Measurements from ENCODE around the gene RGMA. TPM values are rescaled to one million over a fixed set of nuclear protein-coding genes. Genes with fewer than 3 reads are reported as not detected.

The RGMA gene
- total RNA-seq, 4 donors from 2014 or later: 2.4 to 10.3 (median 6.0) TPM

- TF ChIP-seq, protein P1, sequence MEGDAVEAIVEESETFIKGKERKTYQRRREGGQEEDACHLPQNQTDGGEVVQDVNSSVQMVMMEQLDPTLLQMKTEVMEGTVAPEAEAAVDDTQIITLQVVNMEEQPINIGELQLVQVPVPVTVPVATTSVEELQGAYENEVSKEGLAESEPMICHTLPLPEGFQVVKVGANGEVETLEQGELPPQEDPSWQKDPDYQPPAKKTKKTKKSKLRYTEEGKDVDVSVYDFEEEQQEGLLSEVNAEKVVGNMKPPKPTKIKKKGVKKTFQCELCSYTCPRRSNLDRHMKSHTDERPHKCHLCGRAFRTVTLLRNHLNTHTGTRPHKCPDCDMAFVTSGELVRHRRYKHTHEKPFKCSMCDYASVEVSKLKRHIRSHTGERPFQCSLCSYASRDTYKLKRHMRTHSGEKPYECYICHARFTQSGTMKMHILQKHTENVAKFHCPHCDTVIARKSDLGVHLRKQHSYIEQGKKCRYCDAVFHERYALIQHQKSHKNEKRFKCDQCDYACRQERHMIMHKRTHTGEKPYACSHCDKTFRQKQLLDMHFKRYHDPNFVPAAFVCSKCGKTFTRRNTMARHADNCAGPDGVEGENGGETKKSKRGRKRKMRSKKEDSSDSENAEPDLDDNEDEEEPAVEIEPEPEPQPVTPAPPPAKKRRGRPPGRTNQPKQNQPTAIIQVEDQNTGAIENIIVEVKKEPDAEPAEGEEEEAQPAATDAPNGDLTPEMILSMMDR (IDR thresholded peaks at IDR 0.05): no peak
- TF ChIP-seq POLR2A (IDR thresholded peaks at IDR 0.05): no peak
- DNase-seq: no peak
- WGBS, 2 donors: 27 to 28% methylated on average over 41 to 44 of the region's 46 CpGs
Observed at GRCh38 chr15:93109336-93110102, 20.5 kb upstream of the RGMA start.

DNA sequence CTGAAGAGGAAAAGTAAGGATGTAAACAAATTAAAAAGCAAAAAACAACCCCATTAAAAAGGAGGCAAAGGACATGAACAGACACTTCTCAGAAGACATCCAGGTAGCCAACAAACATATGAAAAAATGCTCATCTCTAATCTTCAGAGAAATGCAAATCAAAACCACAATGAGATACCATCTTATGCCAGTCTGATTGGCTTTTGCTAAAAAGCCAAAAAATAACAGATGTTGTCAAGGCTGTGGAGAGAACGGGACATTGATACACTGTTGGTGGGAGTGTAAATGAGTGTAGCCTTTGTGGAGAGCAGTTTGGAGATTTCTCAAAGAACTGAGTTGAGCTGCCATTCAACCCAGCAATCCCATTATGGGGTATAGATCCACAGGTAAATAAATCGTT, 18.6 kb upstream of the RGMA start:
- Histone ChIP-seq H3K4me3 (replicated peaks in 1 of 3) (no peak overlapping the region), H3K27ac (no peak overlapping the region), H3K9me3 (no peaks in the 10 kb centered on the region), H3K27me3 (no peaks in the 10 kb centered on the region), H3K4me1 (no peaks in the 10 kb centered on the region), H3K36me3 (no peaks in the 10 kb centered on the region)
- WGBS, 2 donors: 84 to 91% methylated on average over 2 of the region's 2 CpGs
- TF ChIP-seq, protein P1 (IDR thresholded peaks at IDR 0.05): no peak
- TF ChIP-seq POLR2A (IDR thresholded peaks at IDR 0.05): no peak
- DNase-seq: no peak
- intact Hi-C loops (cut with DNase I): no loop called here

More at GRCh38 chr15:93109336-93110102, 20.5 kb upstream of the RGMA start:
- H3K4me1 ChIP-seq: no peaks in the 10 kb centered on the region
- no peak overlapping the region for H3K27ac ChIP-seq
- no peaks in the 10 kb centered on the region for H3K9me3 ChIP-seq
- no peak overlapping the region for H3K4me3 ChIP-seq (replicated peaks in 1 of 3)
- no peaks in the 10 kb centered on the region for H3K27me3 ChIP-seq
- H3K36me3 ChIP-seq: no peaks in the 10 kb centered on the region
- intact Hi-C loops (cut with DNase I): no loop called here

DNA sequence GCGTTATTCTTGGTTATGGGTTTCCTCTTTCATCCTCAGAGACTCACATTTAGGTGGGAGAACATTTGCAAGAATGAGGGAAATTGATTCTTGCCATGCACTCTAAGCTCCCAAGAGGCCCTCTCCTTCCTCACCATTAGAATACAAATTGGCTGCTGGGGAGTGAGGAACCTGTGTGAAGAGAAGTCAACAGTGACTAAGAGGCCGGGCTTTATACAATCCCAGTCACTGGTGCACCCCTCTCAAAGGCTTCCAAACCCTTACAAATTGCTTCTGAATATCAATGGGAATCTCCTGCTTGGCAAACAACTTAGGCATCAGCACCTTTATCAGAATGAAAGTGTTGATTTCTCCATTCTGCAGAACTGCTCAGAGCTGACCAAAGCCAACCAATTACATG, 16.5 kb upstream of the RGMA start:
- DNase-seq: no peak
- no peak for TF ChIP-seq POLR2A (IDR thresholded peaks at IDR 0.05)
- TF ChIP-seq, protein P1 (IDR thresholded peaks at IDR 0.05): no peak
- Histone ChIP-seq H3K27ac (no peak overlapping the region), H3K4me1 (no peaks in the 10 kb centered on the region), H3K27me3 (no peaks in the 10 kb centered on the region), H3K4me3 (replicated peaks in 1 of 3) (no peak overlapping the region), H3K36me3 (no peaks in the 10 kb centered on the region), H3K9me3 (no peaks in the 10 kb centered on the region)
- WGBS, 2 donors: 68 to 70% methylated on average over 2 of the region's 2 CpGs
- intact Hi-C loops (cut with DNase I): no loop called here

DNA sequence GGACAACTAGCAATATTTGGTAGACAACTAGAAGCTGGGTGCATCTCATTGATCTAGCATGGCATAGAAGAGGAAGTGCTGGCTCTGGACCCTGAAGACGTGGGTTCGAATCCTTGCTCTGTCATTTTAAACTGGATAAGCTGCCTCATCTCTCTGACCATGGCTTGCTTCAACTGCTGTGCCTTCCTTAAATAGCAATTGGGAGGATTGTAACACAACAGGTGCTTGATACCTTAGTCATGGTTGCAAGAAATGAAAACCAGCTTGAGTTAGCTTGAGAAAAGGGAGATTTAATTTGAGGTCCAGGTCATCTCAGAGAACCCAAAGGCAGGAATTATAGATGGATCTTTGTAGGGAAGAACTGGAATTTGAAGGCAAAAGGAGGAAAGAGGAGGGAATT, 14.8 kb upstream of the RGMA start:
- H3K36me3 ChIP-seq: no peaks in the 10 kb centered on the region
- 80 to 98% methylated on average over 2 of the region's 2 CpGs for WGBS, 2 donors
- no peaks in the 10 kb centered on the region for H3K27me3 ChIP-seq
- no peak for DNase-seq
- intact Hi-C loops (cut with DNase I): no loop called here
- no peaks in the 10 kb centered on the region for H3K9me3 ChIP-seq
- no peak overlapping the region for H3K27ac ChIP-seq
- TF ChIP-seq, protein P1 (IDR thresholded peaks at IDR 0.05): no peak
- no peak for TF ChIP-seq POLR2A (IDR thresholded peaks at IDR 0.05)
- H3K4me1 ChIP-seq: no peaks in the 10 kb centered on the region
- H3K4me3 ChIP-seq (replicated peaks in 1 of 3): no peak overlapping the region

- H3K27ac ChIP-seq: no peak overlapping the region
- H3K27me3 ChIP-seq: no peaks in the 10 kb centered on the region
- 91 to 95% methylated on average over 7 of the region's 7 CpGs for WGBS, 2 donors
- DNase-seq: no peak
- no peaks in the 10 kb centered on the region for H3K4me1 ChIP-seq
- TF ChIP-seq, protein P1 (IDR thresholded peaks at IDR 0.05): no peak
- no peak for TF ChIP-seq POLR2A (IDR thresholded peaks at IDR 0.05)
- H3K4me3 ChIP-seq (replicated peaks in 1 of 3): no peak overlapping the region
- intact Hi-C loops (cut with DNase I): no loop called here
- no peaks in the 10 kb centered on the region for H3K9me3 ChIP-seq
- H3K36me3 ChIP-seq: no peaks in the 10 kb centered on the region
Observed at GRCh38 chr15:93102211-93102610, 13.2 kb upstream of the RGMA start.
